Myocyte (in vitro differentiated cells): ENCODE data around the gene KNG1. TPM values are rescaled to one million over a fixed set of nuclear protein-coding genes. Genes with fewer than 3 reads are reported as not detected.
"Not testable (repeated sequence)": the region's sequence is repeated elsewhere in the genome, so short reads cannot be mapped to it uniquely, and the experiment has no call there.

Experiments
- DNase-seq: peaks from one replicate; pipeline ENCODE4 v3.0.0-alpha.2; 2012; ENCODE audit warnings: low read depth
- total RNA-seq: library from RNA; depleted of rRNA; stranded (reverse); fragments of >200 nt; gene quantifications from 2 replicates; pipeline ENCODE4 v1.2.3, GENCODE V29; 2014

The KNG1 gene
- total RNA-seq, 1 donor from 2014 or later = not detected

DNA sequence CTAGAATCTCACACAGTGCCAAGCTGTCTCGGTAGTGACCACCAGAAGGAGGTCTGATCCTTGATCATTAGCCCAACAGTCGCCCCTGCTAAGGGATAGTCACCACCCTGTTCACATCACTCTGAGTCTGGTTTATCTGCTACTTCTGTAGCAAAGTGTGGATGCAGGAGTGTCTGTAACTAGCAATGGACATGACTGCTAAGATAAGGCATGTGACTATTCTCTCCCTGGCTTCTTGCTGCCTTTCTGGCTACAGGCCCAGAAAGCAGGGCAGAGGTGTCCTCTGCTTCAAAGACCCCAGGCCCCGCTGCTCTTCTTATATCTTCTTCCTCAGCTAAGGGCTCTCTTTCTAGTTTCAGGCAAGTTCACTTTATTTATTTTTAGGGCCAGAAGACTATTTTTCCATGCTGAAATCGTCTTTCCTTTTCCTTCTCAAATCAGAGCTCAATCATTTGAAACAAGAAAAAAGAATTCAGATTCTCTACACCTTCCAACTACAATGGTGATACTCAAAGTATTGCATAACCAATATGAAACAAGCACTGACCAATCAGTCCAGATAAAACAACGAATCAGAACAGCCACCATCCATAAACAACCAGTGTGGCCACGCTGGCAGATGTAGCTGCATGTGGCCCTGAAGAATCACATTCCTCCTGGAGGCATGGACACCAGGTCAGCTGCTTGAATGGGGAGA lies 8.0 kb upstream of the KNG1 start:
- DNase-seq = peak; percentile 8

DNA sequence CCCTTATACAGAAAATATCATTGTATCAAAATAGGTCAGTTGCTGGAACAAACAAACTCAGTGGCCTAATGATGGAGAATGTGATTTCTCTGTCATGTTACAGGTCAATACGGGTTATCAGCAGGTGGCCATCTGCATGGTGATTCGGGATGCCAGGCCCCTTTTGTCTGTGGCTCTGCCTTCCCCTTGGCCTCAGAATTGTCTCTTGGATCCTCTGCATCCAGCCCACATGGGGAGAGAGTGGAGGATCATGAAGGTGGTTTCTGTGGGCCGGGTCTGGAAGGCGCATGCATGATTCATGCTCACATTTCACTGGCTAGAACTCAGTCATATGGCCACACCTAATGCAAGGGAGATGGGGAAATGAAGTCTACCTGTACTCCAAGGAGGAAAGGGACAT lies 6.5 kb upstream of the KNG1 start:
- DNase-seq = not testable (repeated sequence)

DNA sequence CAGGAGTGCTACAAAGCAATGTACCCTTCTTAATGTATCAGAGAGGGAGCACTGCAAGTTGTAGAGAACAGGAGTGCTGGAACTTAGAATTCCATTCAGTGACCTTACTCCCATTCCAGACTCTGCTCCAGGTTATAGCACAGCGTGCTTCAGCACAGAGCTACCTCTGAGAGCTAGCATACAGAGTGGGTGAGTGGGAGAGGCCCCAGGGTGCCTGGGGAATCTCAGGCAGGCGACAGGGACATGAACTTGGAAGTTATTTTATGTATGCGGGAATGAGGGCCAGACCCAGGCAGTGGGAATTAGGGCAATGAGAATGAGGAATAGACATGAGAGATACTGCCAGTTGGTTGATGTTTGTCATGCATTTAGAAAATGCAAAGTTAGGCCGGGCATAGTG lies 3.7 kb upstream of the KNG1 start:
- no peak for DNase-seq

DNA sequence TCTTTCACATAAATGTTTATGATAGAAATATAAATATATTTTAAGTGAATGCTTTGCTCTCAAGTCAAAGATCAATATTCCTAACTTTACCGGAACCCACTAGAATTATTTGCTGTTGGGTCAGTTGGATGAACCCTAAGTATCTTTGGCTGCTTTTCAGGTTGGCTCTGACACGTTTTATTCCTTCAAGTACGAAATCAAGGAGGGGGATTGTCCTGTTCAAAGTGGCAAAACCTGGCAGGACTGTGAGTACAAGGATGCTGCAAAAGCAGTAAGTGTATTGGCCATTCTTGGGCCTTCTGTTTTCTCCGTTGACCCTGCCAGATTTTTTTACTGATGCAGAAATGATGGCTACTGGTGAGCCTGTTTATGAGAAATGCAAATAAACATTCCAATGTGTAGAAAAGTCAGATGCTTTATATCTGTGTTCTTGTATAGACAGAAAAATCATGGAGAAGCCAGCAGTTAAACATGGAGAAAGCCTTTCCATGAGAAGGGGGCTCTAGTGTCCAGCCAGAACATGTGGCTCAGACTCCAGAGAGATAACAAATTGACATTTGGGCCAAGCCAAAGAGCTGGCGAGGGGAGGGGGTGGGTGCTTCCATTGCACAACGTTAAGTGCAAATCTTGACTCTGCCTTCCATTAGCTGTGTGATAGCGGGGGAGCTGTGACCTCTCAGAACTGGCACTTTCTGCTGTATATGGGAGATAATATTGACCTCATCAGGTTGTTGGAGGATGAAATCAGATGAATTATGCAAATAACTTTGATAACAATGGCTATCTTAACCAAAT lies 3.0 kb downstream of the KNG1 start:
- DNase-seq = no peak

DNA sequence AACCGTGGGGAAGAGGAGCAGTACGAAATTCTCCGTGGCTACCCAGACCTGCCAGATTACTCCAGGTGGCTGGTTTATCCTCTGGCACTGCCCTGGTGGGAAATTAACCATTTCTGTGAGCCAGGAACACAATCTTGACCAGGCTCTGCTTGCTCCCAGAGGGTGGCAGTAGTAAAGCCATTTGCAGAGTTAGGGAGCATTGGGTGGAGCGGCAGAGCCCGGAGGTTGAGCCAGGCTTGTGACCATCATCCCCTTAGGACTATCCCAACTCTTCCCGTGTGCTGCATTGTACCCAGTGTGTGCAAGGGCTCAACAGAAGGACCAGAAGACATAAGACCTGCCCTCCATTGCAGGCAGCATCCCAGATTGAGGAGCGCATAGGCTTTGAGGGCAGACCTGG lies 5.3 kb downstream of the KNG1 start:
- no peak for DNase-seq

DNA sequence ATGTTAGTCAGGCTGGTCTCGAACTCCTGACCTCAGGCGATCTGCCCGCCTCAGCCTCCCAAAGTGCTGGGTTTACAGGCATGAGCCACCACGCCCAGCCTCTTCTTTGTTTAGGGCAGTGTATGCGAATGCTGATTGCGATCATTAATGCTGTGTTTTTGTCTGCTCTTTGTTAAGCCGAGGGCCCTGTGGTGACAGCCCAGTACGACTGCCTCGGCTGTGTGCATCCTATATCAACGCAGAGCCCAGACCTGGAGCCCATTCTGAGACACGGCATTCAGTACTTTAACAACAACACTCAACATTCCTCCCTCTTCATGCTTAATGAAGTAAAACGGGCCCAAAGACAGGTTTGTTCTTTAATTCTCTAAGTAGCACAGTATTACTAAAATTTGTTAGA lies 7.8 kb downstream of the KNG1 start:
- no peak for DNase-seq

DNA sequence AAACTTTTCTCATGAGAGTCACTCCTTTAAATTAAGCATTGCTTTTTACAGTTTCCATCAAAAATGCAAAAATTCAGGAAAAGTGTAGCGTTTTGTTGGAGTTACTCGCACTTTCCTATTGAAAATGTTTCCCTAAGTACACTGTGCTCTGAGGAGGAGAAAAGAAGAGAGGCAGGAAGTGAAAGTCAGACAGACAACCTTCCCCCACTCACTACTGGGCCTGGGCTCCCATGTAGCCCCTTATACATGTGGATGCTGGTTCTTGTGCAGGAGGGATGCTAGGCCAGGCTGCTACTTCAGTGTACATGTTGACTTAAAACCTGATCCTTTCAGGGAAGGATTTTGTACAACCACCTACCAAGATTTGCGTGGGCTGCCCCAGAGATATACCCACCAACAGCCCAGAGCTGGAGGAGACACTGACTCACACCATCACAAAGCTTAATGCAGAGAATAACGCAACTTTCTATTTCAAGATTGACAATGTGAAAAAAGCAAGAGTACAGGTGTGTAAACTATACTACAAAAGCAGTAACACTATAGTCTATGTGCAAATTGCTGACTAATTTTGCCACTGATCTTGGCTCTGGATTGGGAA lies 15.1 kb downstream of the KNG1 start:
- DNase-seq = no peak

DNA sequence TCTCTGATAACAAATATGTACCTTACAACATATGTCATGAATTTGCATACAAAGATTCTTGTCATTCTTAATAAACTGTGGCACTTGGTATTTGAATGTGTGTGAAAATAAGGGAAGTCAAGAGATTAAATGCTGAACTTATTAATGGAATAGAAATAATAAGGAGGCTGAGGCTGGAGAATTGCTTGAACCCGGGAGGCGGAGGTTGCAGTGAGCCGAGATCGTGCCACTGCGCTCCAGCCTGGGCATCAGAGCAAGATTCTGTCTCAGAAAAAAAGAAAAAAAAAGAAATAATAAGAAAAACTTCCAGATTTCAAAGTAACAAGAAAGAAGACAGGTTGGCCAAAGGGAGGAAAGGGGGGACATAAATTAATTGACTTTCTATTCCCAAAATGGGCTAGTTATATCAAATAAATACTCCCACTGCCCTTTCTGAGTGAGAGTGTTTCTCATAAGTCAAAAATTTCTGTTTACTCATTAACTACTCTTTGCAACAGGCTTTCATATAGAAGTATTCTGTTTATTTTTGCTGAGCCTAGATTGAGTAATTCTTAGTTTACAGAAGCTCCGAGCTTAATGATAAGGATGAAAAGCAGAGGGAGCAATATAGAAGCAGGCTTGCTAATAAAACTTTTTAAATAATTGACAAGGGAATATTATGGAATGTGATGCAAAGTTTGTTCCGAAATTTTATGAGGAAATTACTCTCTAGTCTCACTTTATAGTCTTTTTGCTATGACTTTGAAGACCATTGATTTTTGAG lies 25.6 kb downstream of the KNG1 start:
- DNase-seq = no peak

GRCh38 chr3:186743666-186744065 lies 26.5 kb downstream of the KNG1 start:
- DNase-seq = no peak

DNA sequence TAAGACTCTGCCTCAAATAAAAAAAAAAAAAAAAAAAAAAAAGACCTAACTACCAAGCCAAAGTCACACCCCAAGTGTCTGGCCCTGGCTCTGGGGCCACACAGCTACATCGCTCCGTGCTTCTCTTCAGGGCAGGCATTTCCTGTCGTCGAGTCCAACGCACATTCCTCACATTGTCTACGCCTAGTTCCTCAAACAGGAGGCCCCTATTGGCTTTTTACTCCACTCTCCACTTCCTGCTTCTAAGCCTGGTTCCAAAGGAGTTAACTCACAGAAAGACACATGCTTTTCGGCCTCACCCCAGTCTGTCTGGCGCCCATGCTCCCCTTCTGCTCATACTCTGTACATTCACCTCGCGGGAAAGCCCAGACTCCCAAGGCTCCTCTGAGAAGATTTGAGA lies 28.8 kb downstream of the KNG1 start:
- DNase-seq = peak; percentile 43

GRCh38 chr3:186750316-186750715 lies 33.2 kb downstream of the KNG1 start:
- DNase-seq = no peak

- no peak for DNase-seq
Observed at GRCh38 chr3:186751480-186751879, 34.3 kb downstream of the KNG1 start.

- no peak for DNase-seq
Observed at GRCh38 chr3:186754006-186754405, 36.8 kb downstream of the KNG1 start.

- DNase-seq = no peak
Observed at GRCh38 chr3:186754871-186755270, 37.7 kb downstream of the KNG1 start.

GRCh38 chr3:186757214-186757613 lies 40.1 kb downstream of the KNG1 start:
- DNase-seq = no peak

GRCh38 chr3:186757686-186758220 lies 40.6 kb downstream of the KNG1 start:
- DNase-seq = no peak

GRCh38 chr3:186759231-186759930 lies 42.2 kb downstream of the KNG1 start:
- DNase-seq = peak; percentile 49

DNA sequence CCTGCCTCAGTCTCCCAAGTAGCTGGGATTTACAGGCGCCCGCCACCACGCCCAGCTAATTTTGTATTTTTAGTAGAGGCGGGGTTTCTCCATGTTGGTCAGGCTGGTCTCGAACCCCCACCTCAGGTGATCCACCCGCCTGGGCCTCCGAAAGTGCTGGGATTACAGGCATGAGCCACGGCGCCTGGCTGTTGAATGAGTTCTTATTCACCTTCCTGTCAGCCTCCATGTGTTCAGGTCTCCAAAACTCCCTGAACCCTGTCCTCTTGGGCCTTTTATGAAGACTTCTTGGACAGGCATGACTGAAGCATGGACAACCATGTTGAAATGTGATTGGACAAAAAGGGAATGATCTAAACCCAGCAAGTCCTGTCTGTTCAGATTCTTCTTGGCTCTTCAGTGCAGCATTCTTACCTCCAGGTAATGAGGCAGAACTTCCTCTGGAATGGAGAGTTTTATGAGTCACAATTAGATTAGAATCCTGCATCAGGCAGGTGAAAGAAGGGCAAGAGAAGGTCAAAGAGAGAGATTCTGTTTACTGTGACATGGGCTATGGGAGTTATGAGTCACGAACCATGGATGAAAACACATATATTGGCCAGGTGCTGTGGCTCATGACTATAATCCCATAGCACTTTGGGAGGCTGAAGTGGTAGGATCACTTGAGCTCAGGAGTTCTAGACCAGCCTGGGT lies 43.1 kb downstream of the KNG1 start:
- no peak for DNase-seq

DNA sequence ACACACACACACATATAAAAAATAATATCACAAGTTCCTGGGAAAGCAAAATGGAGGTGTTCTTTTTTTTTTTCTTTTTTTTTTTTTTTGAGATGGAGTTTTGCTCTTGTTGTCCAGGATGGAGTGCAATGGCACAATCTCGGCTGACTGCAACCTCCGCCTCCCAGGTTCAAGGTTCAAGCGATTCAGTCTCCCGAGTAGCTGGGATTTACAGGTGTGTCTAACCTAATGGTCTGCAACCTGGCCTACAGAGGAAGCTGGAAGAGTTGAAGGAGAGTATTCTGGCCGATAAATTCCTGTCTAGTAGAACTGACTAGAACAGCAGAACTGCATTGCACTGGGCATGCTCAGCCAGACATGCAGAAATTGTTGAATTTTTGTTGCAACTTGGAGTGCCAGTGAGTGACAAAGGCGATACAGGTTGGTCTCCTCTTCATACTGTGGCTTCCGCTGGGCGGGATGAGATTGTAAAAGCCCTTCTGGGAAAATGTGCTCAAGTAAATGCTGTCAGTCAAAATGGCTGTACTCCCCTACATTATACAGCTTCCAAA lies 43.8 kb downstream of the KNG1 start:
- DNase-seq = no peak

DNA sequence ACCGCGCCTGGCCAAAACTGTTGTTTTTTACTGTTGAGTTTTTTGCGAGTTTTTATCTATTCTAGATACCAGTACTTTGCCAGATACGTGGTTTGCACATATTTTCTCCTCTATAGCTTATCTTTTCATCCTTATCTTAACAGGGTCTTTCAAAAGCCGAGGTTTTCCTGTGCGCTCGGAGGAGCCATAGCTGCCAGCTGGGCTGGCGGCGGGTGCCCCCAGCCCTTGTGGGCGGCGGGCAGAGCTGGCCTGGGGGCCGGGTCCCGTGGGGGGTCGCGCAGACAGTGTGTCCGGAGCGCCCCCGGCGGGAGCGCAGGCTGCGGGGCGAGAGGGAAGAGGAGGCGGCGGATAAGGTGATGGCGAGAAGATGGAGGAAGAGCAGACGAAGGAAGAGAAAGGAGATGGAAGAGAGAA lies 55.1 kb downstream of the KNG1 start:
- DNase-seq = no peak
